ENCODE data around the gene ZBTB46. TPM values are rescaled to one million over a fixed set of nuclear protein-coding genes. Genes with fewer than 3 reads are reported as not detected.

The ZBTB46 gene
- total RNA-seq, 2 experiments from 2014 or later: 0.67 to 1.3 TPM

DNA sequence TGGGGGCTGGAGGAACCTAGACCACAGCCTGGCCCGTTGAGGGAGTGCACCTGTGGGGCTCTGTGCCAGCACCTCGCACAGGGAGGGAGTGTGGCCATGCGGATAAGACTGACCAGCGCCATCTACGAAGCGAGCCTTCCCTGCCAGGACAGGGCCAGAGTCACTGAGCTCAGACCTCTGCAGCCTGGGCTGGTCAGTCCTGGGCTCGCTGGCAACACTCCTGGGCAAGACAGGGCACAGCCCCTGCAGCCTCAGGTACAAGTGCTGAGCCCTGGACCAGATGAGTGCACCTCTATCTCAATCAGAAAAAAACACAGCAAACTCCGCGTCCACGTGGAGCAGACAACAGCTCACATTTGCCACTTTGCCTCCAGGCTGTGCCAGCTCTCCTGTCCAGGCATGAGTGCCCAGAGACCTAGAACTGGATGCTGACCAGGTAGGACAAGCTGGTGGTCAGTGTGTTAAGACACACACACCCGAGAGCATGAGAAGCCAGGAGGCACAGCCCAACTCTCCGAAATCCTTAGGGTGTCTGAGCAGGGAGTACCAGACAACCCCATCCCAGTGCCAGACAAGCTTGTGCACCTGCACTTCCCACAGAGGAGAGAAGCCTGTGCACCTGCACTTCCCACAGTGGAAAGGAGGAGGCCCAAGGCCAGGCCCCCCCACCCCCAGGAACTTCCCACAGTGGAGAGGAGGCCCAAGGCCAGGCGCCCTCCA lies 128.2 kb downstream of the ZBTB46 start:
- peaks cover 18% of the 10 kb centered on the region for H3K4me1 ChIP-seq (ENCODE audit: insufficient read depth, low read length, poor library complexity, severe bottlenecking)
- TF ChIP-seq CTCF (conservative IDR thresholded peaks at IDR 0.05; ENCODE audit: low read length) (no peak), EZH2phosphoT487 (IDR thresholded peaks at IDR 0.05; ENCODE audit: borderline replicate concordance, low read depth, low read length) (no peak)
- intact Hi-C loops (cut with micrococcal nuclease; ENCODE audit: unreplicated experiment): no loop called here
- peaks cover 45% of the 10 kb centered on the region for H3K36me3 ChIP-seq (ENCODE audit: insufficient read depth, low read length)
- no TSS peak for BruUV-seq (replicated peaks)
- no peak for DNase-seq (ENCODE audit: low spot score)
- peaks cover 8% of the 10 kb centered on the region; the same call in 1 of the 2 replicates for H4K20me1 ChIP-seq (ENCODE audit: insufficient read depth, low read length)
- no peaks in the 10 kb centered on the region for H3K9me2 ChIP-seq (ENCODE audit: insufficient read depth, low read length)
- H3K79me2 ChIP-seq (ENCODE audit: insufficient read depth, low read depth, low read length): peaks cover 23% of the 10 kb centered on the region
- ChIA-PET CTCF (ENCODE audit: unreplicated experiment) (no interaction called here), POLR2A (interaction anchor here (0.8 kb wide), 1 partner anchor 55 kb away, joined by 3 read pairs; no protein-coding TSS in a partner anchor)
- no peaks in the 10 kb centered on the region for H3K9me3 ChIP-seq (ENCODE audit: low read length)
- H2AFZ ChIP-seq (ENCODE audit: low read length): no peak overlapping the region
- no peak overlapping the region for H3K4me3 ChIP-seq (ENCODE audit: low read depth, low read length, poor library complexity, severe bottlenecking)
- H3K4me2 ChIP-seq (ENCODE audit: low read length): no peak overlapping the region
- H3K27ac ChIP-seq (ENCODE audit: low read depth, low read length, poor library complexity, severe bottlenecking): no peak overlapping the region

DNA sequence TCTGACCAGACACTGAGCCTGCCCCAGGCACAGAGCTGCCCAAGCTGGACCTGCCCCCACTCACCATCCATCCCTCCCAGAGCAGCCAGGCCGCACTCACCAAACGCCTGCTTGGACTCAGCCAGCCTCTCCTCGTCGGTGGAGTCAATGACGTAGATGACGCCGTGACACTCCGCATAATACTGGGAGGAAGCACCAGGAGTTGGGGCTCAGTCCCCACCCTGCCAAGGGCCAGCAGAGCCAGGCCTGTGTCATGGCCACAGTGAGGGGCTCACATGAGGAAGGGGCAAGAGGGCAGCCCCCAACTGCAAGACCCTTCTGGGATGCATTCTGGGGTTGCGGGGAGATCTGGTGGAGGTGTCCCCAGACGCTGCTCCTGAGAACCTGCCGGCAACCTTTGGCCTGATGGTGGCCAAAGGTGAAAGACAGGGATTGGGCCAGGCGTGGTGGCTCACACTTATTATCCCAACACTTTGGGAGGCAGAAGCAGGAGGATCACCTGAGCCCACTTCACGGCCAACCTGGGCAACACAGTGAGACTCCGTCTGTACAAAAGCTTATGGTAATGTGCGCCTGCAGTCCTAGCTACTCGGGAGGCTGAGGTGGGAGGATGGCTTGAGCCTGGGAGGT lies 128.9 kb downstream of the ZBTB46 start:
- Histone ChIP-seq H3K36me3 (ENCODE audit: insufficient read depth, low read length) (peaks cover 45% of the 10 kb centered on the region), H3K27ac (ENCODE audit: low read depth, low read length, poor library complexity, severe bottlenecking) (no peak overlapping the region), H2AFZ (ENCODE audit: low read length) (no peak overlapping the region), H3K79me2 (ENCODE audit: insufficient read depth, low read depth, low read length) (peaks cover 19% of the 10 kb centered on the region), H3K4me3 (ENCODE audit: low read depth, low read length, poor library complexity, severe bottlenecking) (no peak overlapping the region), H3K4me2 (ENCODE audit: low read length) (no peak overlapping the region), H3K9me3 (ENCODE audit: low read length) (no peaks in the 10 kb centered on the region), H3K4me1 (ENCODE audit: insufficient read depth, low read length, poor library complexity, severe bottlenecking) (peaks cover 18% of the 10 kb centered on the region), H4K20me1 (ENCODE audit: insufficient read depth, low read length) (peaks cover 8% of the 10 kb centered on the region; the same call in 1 of the 2 replicates), H3K9me2 (ENCODE audit: insufficient read depth, low read length) (no peaks in the 10 kb centered on the region)
- TF ChIP-seq EZH2phosphoT487 (IDR thresholded peaks at IDR 0.05; ENCODE audit: borderline replicate concordance, low read depth, low read length) (no peak), CTCF (conservative IDR thresholded peaks at IDR 0.05; ENCODE audit: low read length) (no peak)
- BruUV-seq (replicated peaks): no TSS peak
- CTCF ChIA-PET (ENCODE audit: unreplicated experiment): no interaction called here
- POLR2A ChIA-PET: interaction anchor here (0.8 kb wide), 1 partner anchor 54 kb away, joined by 3 read pairs; no protein-coding TSS in a partner anchor
- DNase-seq (ENCODE audit: low spot score): no peak
- intact Hi-C loops (cut with micrococcal nuclease; ENCODE audit: unreplicated experiment): no loop called here

Data from OCI-LY7 (cell line).